GM10248 (cell line): ENCODE measurements around the gene DCTN2.
A peak's percentile ranks its signal among the peaks of the same experiment; 100 is the strongest.

Source experiments
- CTCF ChIA-PET: fragments of 300-600 bp; sonication (Branson Sonifier 250); formaldehyde crosslinking; extraction: SDS; loops from one replicate; lab custom pipeline; 2021; ENCODE audit warnings: antibody characterized with exemption; lab: Yijun Ruan, JAX
- POLR2A ChIA-PET: fragments of 350-650 bp; sonication (Branson Sonifier 250); formaldehyde crosslinking; extraction: SDS; loops from one replicate; lab custom pipeline; 2020; ENCODE audit warnings: antibody characterized with exemption; lab: Yijun Ruan, JAX
- DNase-seq: peaks from one replicate; pipeline ENCODE4 v3.0.0; 2012; ENCODE audit errors: extremely low spot score
- CTCF ChIP-seq: IDR thresholded peaks from 2 replicates; pipeline ENCODE4 v1.5.1; 2012; ENCODE audit warnings: mild to moderate bottlenecking, low read depth; ENCODE audit errors: extremely low read depth, missing control alignments, control extremely low read depth

The DCTN2 gene

DNA sequence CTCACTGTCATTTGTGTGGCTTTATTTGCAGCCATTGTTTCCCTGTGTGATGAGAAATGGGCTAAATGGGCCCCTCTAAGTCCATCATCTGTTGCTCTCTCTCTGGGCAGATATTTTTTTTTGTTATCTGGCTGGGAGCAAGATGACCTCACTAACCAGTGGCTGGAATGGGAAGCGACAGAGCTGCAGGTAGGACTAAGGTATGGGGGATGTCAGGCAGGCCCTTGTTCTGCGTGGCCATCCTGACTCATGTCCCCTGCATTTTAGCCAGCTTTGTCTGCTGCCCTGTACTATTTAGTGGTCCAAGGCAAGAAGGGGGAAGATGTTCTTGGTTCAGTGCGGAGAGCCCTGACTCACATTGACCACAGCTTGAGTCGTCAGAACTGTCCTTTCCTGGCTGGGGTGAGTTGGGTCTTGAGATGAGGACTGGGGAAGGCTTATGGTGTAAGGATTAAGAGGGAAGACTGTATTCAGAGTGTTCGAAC lies 57.8 kb downstream of the DCTN2 start:
- no peak for TF ChIP-seq CTCF
- no peak for DNase-seq
- ChIA-PET POLR2A (interaction anchor here (0.7 kb wide), 1 partner anchor 25 kb away, joined by 3 read pairs; no protein-coding TSS in a partner anchor), CTCF (interaction anchor here (1.9 to 2.2 kb wide), 2 partner anchors 14 to 246 kb away, joined by 5 to 6 read pairs; no protein-coding TSS in a partner anchor)

DNA sequence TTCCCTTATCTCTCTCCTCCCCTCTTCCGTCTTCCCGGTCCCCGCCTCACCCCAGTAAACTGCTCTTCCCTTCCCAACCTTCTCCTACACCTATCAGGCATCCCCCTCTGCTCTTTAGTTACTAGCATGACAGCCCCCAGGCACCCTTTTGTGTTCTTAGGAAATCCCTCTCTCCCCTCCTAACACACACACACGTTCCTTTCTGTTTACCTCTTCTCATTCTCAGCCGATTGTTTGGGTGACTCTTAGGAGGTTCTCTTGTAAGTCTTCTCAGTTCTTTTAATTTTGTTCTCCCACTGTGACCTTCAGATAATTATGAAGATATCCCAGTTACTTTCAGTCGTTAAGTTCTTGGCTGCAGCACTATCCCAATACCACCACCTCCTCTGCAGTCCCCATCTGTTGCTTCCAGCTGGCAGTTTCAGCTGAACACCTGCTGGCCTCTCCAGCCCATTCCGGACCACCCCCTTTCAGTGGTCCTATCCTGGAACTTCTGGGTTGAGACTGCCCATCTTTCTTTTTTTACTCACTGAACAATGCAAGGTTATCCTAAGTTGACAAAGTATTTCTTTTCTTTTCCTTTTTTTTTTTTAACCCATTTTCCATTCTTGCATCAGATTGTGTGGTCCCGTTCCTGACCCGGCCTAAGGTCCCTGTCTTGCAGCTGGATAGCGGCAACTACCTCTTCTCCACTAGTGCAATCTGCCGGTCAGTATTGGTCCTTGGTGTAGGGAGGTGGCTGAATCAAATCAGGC lies 58.4 kb downstream of the DCTN2 start:
- no peak for DNase-seq
- ChIA-PET POLR2A (interaction anchor here (0.7 kb wide), 1 partner anchor 25 kb away, joined by 3 read pairs; no protein-coding TSS in a partner anchor), CTCF (interaction anchor here (1.9 kb wide), 1 partner anchor 246 kb away, joined by 5 read pairs; no protein-coding TSS in a partner anchor)
- TF ChIP-seq CTCF, result no peak

GRCh38 chr12:57487597-57488401 lies 59.2 kb downstream of the DCTN2 start, which contains the start of gene MARS1:
TSS of gene MARS1 (plus strand) at chr12:57488068. CDS start at chr12:57488091, 23 bp downstream.
- no peak for TF ChIP-seq CTCF
- peak; percentile 94 for DNase-seq
- POLR2A ChIA-PET, result interaction anchor here (0.6 kb wide), 2 partner anchors 274 to 352 kb away, joined by 3 to 5 read pairs; no protein-coding TSS in a partner anchor
- CTCF ChIA-PET, result interaction anchor here (0.9 to 2.3 kb wide), 6 partner anchors 11 to 275 kb away, joined by 3 to 5 read pairs (median 3); no protein-coding TSS in a partner anchor

DNA sequence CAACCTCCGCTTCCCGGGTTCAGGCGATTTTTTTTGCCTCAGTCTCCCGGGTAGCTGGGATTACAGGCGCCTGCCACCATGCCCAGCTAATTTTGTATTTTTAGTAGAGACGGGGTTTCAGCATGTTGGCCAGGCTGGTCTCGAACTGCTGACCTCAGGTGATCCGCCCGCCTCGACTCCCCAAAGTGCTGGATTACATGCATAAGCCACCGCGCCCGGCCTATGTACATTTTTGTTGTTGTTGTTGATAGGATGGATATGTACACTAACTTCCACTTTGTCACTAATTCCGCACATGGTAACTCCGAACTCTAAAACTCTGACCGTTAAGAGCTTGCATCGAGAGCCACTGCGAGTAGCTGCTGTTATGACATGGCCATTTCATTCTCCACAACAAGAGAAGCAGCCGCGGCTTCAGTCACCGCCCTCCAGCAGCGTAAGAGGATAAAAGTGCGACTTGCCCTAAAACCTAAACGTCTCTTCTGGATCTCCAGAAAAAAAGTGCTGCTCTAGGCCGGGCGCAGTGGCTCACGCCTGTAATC lies 59.9 kb downstream of the DCTN2 start:
- POLR2A ChIA-PET, result no interaction called here
- no peak for TF ChIP-seq CTCF
- DNase-seq, result no peak
- CTCF ChIA-PET, result interaction anchor here (0.9 to 2.3 kb wide), 6 partner anchors 10 to 274 kb away, joined by 3 to 9 read pairs (median 3); no protein-coding TSS in a partner anchor

DNA sequence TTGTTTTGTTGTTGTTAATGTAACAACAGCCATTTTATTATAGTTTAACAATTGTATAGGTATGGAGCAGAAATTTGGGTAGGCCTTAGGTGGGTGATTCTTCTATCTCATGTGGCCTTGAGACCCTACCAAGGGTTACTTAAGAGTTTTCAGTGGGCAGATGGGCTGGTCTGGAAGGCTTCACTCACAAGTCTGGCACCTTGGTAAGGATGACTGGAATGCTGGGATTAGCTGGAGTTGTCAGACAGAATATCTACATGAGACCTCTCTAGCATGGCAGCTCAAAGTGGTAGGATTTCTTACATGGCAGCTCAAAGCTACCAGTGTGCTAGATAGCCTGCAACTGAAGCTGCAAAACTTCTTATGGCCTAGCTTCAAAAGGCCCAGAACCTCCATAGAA lies 61.3 kb downstream of the DCTN2 start:
- ChIA-PET CTCF (interaction anchor here (0.9 to 2.3 kb wide), 5 partner anchors 20 to 98 kb away, joined by 3 to 9 read pairs (median 5); partner anchors contain the start of gene GLI1), POLR2A (no interaction called here)
- no peak for DNase-seq
- TF ChIP-seq CTCF, result no peak

DNA sequence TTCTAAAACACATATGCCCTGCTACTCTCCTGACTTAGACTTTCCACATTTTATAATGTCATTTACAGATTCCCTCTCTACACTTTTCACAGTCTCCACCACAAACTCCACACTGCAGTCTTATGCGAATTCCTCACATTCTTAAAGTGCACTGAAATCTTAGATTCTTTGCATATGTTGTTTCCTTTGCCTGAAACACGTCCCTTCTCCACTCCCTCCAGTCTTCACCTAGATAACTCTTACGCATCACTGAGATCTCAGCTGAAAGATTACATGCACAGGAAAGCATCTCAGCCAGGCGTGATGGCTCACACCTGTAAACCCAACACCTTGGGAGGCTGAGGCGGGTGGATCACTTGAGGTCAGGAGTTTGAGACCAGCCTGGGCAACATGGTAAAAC lies 63.5 kb downstream of the DCTN2 start:
- CTCF ChIA-PET, result interaction anchor here (10.6 to 11.0 kb wide), 2 partner anchors 21 to 29 kb away, joined by 72 to 171 read pairs; partner anchors contain the start of genes GLI1 and INHBE
- POLR2A ChIA-PET, result interaction anchor here (0.6 kb wide), 1 partner anchor 10 kb away, joined by 3 read pairs; no protein-coding TSS in a partner anchor
- TF ChIP-seq CTCF, result no peak
- DNase-seq, result no peak
